Measurements from ENCODE around the gene FYB2.

Gene FYB2

DNA sequence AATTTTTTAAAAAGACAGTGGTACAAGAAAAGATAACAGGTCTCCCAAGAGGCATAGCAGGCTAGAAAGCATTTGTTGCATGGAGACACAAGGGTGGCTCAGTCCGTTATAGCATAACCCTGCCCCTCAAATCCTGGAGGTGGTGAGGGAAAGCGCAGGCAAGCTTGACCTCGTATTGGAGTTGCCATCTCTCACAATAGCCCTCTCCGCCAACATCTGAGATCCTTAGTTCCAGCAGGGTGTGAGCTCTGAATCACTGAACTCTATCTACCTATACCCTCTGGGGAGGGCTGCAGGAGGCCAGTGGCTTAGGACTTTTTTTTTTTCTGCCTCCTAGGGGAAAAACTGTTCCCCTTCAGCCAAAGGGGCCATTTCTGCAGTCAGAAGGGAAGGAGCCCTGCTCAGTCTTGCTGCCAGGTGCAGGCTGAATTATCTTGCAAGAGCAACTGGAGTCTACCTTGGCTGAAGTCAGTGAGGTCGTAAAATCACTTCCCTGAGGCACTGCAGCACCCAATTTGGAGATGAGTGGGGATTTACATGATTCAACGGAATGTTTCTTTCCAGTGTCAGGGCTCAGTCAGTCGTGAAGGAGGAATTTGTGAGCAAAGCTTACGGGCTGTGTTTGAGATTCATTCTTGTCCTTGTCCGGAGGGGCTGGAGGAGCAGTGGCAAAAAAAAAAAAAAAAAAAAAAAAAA, 18.2 kb upstream of the FYB2 start:
- Mint-ChIP-seq H3K9me3 (peaks cover 4% of the 10 kb centered on the region), H3K36me3 (ENCODE audit: low read depth) (no peaks in the 10 kb centered on the region), H3K27me3 (ENCODE audit: low read depth) (peaks cover 31% of the 10 kb centered on the region), H3K27ac (peak overlapping the region; percentile 23 to 71 (median 65)), H3K4me1 (no peaks in the 10 kb centered on the region), H3K4me3 (no peak overlapping the region)
- TF ChIP-seq, protein P1, sequence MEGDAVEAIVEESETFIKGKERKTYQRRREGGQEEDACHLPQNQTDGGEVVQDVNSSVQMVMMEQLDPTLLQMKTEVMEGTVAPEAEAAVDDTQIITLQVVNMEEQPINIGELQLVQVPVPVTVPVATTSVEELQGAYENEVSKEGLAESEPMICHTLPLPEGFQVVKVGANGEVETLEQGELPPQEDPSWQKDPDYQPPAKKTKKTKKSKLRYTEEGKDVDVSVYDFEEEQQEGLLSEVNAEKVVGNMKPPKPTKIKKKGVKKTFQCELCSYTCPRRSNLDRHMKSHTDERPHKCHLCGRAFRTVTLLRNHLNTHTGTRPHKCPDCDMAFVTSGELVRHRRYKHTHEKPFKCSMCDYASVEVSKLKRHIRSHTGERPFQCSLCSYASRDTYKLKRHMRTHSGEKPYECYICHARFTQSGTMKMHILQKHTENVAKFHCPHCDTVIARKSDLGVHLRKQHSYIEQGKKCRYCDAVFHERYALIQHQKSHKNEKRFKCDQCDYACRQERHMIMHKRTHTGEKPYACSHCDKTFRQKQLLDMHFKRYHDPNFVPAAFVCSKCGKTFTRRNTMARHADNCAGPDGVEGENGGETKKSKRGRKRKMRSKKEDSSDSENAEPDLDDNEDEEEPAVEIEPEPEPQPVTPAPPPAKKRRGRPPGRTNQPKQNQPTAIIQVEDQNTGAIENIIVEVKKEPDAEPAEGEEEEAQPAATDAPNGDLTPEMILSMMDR (IDR thresholded peaks at IDR 0.05; ENCODE audit: unreplicated experiment in 3 of 3) = peak in 1 of 3 experiments; percentile 7

DNA sequence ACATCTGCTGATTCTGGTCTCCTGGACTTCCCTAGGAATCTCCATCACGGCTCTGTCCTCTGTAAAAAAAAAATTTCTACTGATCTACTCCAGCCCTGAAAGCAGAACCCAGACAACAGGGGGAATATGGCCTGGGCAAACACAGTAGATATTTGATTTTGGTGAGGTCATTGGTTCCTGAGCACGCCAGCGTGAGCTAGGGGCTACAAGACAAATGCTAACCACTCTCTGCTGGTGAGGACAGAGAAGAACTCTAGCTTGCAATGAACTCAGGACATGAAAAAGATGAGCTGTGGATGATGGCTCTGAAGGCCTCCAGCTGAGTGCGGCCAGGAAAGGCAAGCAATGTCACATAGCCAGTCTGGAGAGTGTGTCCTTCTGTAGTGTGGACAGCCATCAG, 17.2 kb upstream of the FYB2 start:
- TF ChIP-seq, protein P1 (IDR thresholded peaks at IDR 0.05; ENCODE audit: unreplicated experiment in 3 of 3) = no peak
- H3K4me1 Mint-ChIP-seq = no peaks in the 10 kb centered on the region
- H3K27ac Mint-ChIP-seq = no peak overlapping the region

DNA sequence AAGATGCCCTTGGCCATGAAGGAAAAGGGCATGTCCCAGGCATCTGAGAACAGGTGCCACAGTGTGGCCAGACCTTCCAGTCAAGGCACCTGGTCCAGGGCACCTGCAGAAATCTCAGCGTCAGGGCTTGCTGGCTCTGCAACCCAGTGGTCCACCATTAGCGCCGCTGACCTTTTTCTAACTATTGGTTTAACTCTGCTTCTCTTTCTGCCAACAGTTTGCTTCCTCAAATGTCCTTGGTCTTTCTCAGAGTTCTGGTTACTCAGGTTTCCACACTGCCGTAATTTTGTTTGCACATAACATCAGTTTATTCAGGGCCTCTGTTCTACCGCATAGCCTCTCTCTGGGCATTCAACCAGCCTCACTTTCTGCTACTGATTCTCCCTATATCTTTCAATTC, 16.5 kb upstream of the FYB2 start:
- Mint-ChIP-seq H3K4me3 (no peak overlapping the region), H3K4me1 (no peaks in the 10 kb centered on the region), H3K9me3 (peaks cover 4% of the 10 kb centered on the region), H3K36me3 (ENCODE audit: low read depth) (no peaks in the 10 kb centered on the region), H3K27me3 (ENCODE audit: low read depth) (peaks cover 37% of the 10 kb centered on the region), H3K27ac (no peak overlapping the region)
- TF ChIP-seq, protein P1 (IDR thresholded peaks at IDR 0.05; ENCODE audit: unreplicated experiment in 3 of 3) = no peak

More for the DNA sequence above, 17.2 kb upstream of the FYB2 start:
- no peaks in the 10 kb centered on the region for H3K36me3 Mint-ChIP-seq (ENCODE audit: low read depth)
- no peak overlapping the region for H3K4me3 Mint-ChIP-seq
- H3K9me3 Mint-ChIP-seq = peaks cover 4% of the 10 kb centered on the region
- H3K27me3 Mint-ChIP-seq (ENCODE audit: low read depth) = peaks cover 34% of the 10 kb centered on the region

DNA sequence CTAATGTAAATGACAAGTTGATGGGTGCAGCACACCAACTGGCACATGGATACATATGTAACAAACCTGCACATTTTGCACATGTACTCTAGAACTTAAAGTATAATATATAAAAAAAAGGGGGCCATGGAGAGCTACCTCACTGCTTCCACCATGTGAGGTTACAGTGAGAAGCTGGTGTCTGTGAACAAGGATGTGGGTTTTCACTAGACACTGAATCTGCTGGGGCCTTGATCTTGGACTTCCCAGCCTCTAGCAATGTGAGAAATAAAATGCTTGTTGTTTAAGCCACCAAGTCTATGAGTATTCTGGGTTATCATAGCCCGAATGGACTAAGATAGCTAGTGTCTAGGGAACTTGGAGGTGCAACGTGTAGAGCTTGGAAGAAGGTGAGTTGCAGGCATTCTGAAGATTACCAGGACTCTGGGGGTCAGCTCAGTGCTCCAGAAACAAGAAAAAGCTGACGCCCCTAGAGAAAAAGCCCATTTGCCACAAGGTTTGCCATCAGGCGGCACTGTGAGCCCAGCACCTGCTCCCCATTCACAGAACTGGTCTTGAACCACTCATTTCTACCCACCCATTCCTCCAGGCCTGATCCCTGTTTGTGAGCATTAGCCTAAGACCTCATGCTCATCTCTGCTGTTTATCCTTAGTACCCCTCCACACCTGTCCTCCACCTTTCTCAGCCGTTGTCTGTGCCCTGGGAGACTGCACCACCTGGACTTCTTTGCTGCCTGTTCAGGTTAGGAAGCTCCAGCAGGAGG, 15.1 kb upstream of the FYB2 start:
- TF ChIP-seq, protein P1 (IDR thresholded peaks at IDR 0.05; ENCODE audit: unreplicated experiment in 3 of 3) = no peak
- no peak overlapping the region for H3K27ac Mint-ChIP-seq
- H3K9me3 Mint-ChIP-seq = peaks cover 4% of the 10 kb centered on the region
- H3K27me3 Mint-ChIP-seq (ENCODE audit: low read depth) = peaks cover 30% of the 10 kb centered on the region
- no peaks in the 10 kb centered on the region for H3K36me3 Mint-ChIP-seq (ENCODE audit: low read depth)
- no peaks in the 10 kb centered on the region for H3K4me1 Mint-ChIP-seq
- H3K4me3 Mint-ChIP-seq = no peak overlapping the region

DNA sequence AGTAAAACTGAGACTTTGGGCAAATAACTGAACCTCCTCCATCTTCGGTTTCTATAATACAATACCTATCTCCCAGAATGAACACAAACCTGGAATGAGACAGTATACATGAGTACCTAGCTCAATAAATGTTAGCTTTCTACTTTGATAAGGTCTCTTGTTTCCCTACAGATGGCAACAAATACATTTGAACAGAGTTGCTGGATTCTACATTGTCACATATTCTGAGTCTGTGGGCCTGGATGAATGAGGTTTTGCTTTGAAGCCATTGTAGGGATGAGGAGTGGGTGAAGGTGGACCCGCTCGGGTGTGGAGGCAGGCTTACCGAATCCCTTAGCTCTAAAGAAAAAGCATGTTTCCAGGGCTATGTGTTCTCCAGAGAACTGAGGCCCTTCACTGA, 13.9 kb upstream of the FYB2 start:
- no peaks in the 10 kb centered on the region for H3K36me3 Mint-ChIP-seq (ENCODE audit: low read depth)
- peaks cover 30% of the 10 kb centered on the region for H3K27me3 Mint-ChIP-seq (ENCODE audit: low read depth)
- H3K4me1 Mint-ChIP-seq = no peaks in the 10 kb centered on the region
- peak overlapping the region in 1 of 3 experiments; percentile 14 for H3K27ac Mint-ChIP-seq
- H3K9me3 Mint-ChIP-seq = no peaks in the 10 kb centered on the region
- H3K4me3 Mint-ChIP-seq = no peak overlapping the region
- TF ChIP-seq, protein P1 (IDR thresholded peaks at IDR 0.05; ENCODE audit: unreplicated experiment in 3 of 3) = no peak
